ENCODE measurements around the gene SHC4. TPM values are rescaled to one million over a fixed set of nuclear protein-coding genes. Genes with fewer than 3 reads are reported as not detected.

The SHC4 gene
- total and polyA plus RNA-seq, 2 experiments from 2014 or later = 0.43 to 0.45 TPM

DNA sequence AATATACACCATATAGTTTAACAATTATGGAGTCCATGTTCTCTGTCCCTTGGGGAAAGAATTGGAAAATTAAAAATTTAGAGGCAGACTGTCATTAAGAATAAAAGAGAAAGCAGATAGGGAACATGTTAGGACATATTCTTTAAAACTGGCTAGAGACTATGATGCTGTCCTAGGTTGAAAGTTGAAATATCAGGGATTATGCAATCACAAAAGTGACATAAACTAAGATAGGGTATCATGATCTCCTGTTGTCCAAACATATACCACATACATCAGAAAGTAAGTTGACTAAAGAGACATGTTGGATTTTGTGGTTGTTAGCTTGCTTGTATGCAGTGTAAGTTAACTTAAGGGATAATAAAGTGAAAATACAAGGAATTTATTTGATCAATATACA, 95.7 kb downstream of the SHC4 start:
- H3K79me2 ChIP-seq (ENCODE audit: insufficient read depth) = no peaks in the 10 kb centered on the region
- peaks cover 35% of the 10 kb centered on the region for H3K4me1 ChIP-seq (ENCODE audit: insufficient read depth)
- peak overlapping the region; percentile 41 for H3K27ac ChIP-seq
- no peaks in the 10 kb centered on the region for H3K9me2 ChIP-seq (ENCODE audit: insufficient read depth)
- H3K36me3 ChIP-seq (ENCODE audit: low read depth) = no peaks in the 10 kb centered on the region
- H3K4me3 ChIP-seq = no peak overlapping the region
- DNase-seq = no peak
- no peak overlapping the region for H3K9ac ChIP-seq
- H3K27me3 ChIP-seq (replicated peaks; ENCODE audit: insufficient read depth) = no peaks in the 10 kb centered on the region
- H3F3A ChIP-seq (ENCODE audit: insufficient read depth) = peaks cover 45% of the 10 kb centered on the region; the same call in 1 of the 2 replicates
- H3K4me2 ChIP-seq (ENCODE audit: unreplicated experiment) = peak overlapping the region; percentile 43
- in situ Hi-C loops (cut with MboI) = loop anchor here (10.0 to 25.0 kb wide), 4 partner anchors 97 to 1269 kb away; partner anchors contain the start of genes FGF7 and SHC4
- no peaks in the 10 kb centered on the region for H3K9me3 ChIP-seq (ENCODE audit: low read depth)
- H2AFZ ChIP-seq = peak overlapping the region; percentile 27; the same call in 1 of the 2 replicates
- TF ChIP-seq EZH2 (IDR thresholded peaks at IDR 0.05; ENCODE audit: insufficient read depth, poor library complexity, severe bottlenecking) (no peak), EZH2phosphoT487 (IDR thresholded peaks at IDR 0.05; ENCODE audit: insufficient read depth, low read depth) (no peak)
- H4K20me1 ChIP-seq (ENCODE audit: insufficient read depth) = no peaks in the 10 kb centered on the region

DNA sequence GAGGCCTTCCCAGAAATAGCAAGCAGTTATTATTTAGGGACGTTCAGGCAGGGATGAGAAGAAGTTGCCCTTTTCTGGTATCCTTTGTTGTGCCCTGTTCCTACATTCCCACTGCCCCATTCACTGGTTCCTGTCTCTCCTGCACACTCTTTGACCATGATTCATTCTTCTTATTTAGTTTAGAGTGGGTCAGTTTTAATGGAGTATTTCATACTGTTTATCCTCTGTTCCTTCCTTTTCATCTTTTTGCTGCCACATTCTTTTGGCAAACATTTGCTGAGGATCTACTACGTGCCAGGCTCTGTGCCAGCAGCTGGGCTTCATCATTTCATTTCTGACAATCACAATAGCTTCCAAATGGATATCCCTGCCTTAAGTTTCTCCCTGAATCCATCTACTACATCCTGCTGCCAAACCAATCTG, 97.6 kb downstream of the SHC4 start:
- H3K9ac ChIP-seq = peak overlapping the region; percentile 47
- in situ Hi-C loops (cut with MboI) = loop anchor here (10.0 to 25.0 kb wide), 4 partner anchors 99 to 1271 kb away; partner anchors contain the start of genes FGF7 and SHC4

DNA sequence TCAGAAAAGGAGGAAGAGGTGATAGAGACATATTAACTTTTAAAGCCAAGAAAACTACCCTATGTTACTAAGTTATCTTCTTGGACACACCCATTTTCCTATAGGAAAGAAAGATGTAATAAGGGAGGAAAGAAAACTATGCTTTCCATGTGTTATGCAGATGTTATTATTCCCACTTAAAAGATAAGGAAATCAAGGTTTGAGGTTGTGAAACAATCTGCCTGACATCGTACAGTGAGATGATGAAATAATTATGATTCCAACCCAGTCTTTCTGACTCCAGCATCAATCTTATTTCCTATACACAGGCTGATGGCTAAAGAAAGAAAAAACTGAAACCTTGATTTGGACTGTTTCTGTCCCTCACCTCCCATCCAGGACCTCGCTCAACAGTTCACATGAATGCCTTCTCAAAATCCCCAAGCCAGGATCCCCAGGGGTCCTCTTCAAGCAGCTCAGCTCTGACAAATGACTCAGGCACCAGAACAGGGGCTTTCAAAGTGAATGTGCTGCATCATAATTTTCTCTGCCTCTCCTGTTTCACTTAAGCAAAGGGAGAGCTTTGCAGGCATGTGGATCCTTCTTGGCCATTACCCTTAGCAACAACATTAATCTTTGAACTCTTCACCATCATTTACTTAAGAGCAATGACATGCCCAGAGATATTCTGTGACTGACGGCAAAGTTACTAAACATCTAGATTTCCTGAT, 98.2 kb downstream of the SHC4 start:
- Histone ChIP-seq H3K27me3 (replicated peaks; ENCODE audit: insufficient read depth) (no peaks in the 10 kb centered on the region), H3K27ac (peak overlapping the region; percentile 74), H3K9me3 (ENCODE audit: low read depth) (no peaks in the 10 kb centered on the region), H3K36me3 (ENCODE audit: low read depth) (no peaks in the 10 kb centered on the region), H2AFZ (peak overlapping the region; percentile 51), H3K4me1 (ENCODE audit: insufficient read depth) (peaks cover 41% of the 10 kb centered on the region), H3K79me2 (ENCODE audit: insufficient read depth) (no peaks in the 10 kb centered on the region), H3K9ac (peak overlapping the region; percentile 47), H3F3A (ENCODE audit: insufficient read depth) (peaks cover 40% of the 10 kb centered on the region; the same call in 1 of the 2 replicates), H4K20me1 (ENCODE audit: insufficient read depth) (no peaks in the 10 kb centered on the region), H3K4me3 (0 out of 2 replicates have a peak overlapping the region, but pooled peaks have one; percentile 4), H3K4me2 (ENCODE audit: unreplicated experiment) (peak overlapping the region; percentile 39), H3K9me2 (ENCODE audit: insufficient read depth) (no peaks in the 10 kb centered on the region)
- 25 to 28% methylated on average over 3 of the region's 3 CpGs for WGBS, 2 experiments (ENCODE audit: low coverage in 1 of 2, low lambda C conversion rate in 2 of 2, missing lambda C conversion rate in 2 of 2)
- DNase-seq = peak; percentile 65
- in situ Hi-C loops (cut with MboI) = loop anchor here (10.0 to 25.0 kb wide), 4 partner anchors 99 to 1272 kb away; partner anchors contain the start of genes FGF7 and SHC4
- no peak for TF ChIP-seq EZH2 (IDR thresholded peaks at IDR 0.05; ENCODE audit: insufficient read depth, poor library complexity, severe bottlenecking)
- TF ChIP-seq EZH2phosphoT487 (IDR thresholded peaks at IDR 0.05; ENCODE audit: insufficient read depth, low read depth) = no peak

More for the DNA sequence above, 97.6 kb downstream of the SHC4 start:
- H3K9me3 ChIP-seq (ENCODE audit: low read depth) = no peaks in the 10 kb centered on the region
- no peaks in the 10 kb centered on the region for H3K79me2 ChIP-seq (ENCODE audit: insufficient read depth)
- H3F3A ChIP-seq (ENCODE audit: insufficient read depth) = peaks cover 44% of the 10 kb centered on the region; the same call in 1 of the 2 replicates
- H3K36me3 ChIP-seq (ENCODE audit: low read depth) = no peaks in the 10 kb centered on the region
- H3K4me1 ChIP-seq (ENCODE audit: insufficient read depth) = peaks cover 41% of the 10 kb centered on the region
- H3K27me3 ChIP-seq (replicated peaks; ENCODE audit: insufficient read depth) = no peaks in the 10 kb centered on the region
- TF ChIP-seq EZH2 (IDR thresholded peaks at IDR 0.05; ENCODE audit: insufficient read depth, poor library complexity, severe bottlenecking) (no peak), EZH2phosphoT487 (IDR thresholded peaks at IDR 0.05; ENCODE audit: insufficient read depth, low read depth) (no peak)
- no peaks in the 10 kb centered on the region for H4K20me1 ChIP-seq (ENCODE audit: insufficient read depth)
- H3K9me2 ChIP-seq (ENCODE audit: insufficient read depth) = no peaks in the 10 kb centered on the region
- H3K27ac ChIP-seq = peak overlapping the region; percentile 74
- H3K4me2 ChIP-seq (ENCODE audit: unreplicated experiment) = peak overlapping the region; percentile 39
- DNase-seq = peak; percentile 69
- H2AFZ ChIP-seq = peak overlapping the region; percentile 51
- 0 out of 2 replicates have a peak overlapping the region, but pooled peaks have one; percentile 4 for H3K4me3 ChIP-seq
- WGBS, 2 experiments (ENCODE audit: low coverage in 1 of 2, low lambda C conversion rate in 2 of 2, missing lambda C conversion rate in 2 of 2) = 0 to 2% methylated on average over 2 of the region's 2 CpGs

DNA sequence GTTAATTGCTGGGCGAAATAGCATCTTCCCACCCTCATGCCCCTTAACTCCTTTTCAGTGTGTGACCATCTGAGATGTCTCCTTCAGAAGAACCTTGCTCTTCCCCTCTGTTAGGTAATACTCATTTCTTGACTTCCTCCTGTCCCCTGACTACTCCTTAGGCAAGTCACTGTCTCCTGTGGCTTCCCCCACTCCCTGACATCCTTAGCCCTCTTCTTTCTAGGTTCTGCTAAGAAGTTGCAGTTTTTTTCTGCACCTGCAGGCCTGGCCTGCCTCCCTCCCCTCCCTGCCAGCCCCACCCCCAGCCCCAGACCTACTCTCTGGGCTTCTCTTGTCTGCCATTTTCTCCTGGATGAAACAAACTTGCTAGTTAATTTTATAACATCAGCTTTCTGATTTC, 101.0 kb downstream of the SHC4 start:
- no peaks in the 10 kb centered on the region for H3K79me2 ChIP-seq (ENCODE audit: insufficient read depth)

More for the DNA sequence above, 101.0 kb downstream of the SHC4 start:
- H3K4me3 ChIP-seq = no peak overlapping the region
- no peak for TF ChIP-seq EZH2phosphoT487 (IDR thresholded peaks at IDR 0.05; ENCODE audit: insufficient read depth, low read depth)
- TF ChIP-seq EZH2 (IDR thresholded peaks at IDR 0.05; ENCODE audit: insufficient read depth, poor library complexity, severe bottlenecking) = no peak
- H2AFZ ChIP-seq = peak overlapping the region; percentile 48
- H3K4me2 ChIP-seq (ENCODE audit: unreplicated experiment) = no peak overlapping the region
- H3F3A ChIP-seq (ENCODE audit: insufficient read depth) = peaks cover 40% of the 10 kb centered on the region
- H3K9ac ChIP-seq = no peak overlapping the region
- no peak overlapping the region for H3K27ac ChIP-seq
- DNase-seq = no peak
- no peaks in the 10 kb centered on the region for H3K36me3 ChIP-seq (ENCODE audit: low read depth)
- peaks cover 50% of the 10 kb centered on the region for H3K4me1 ChIP-seq (ENCODE audit: insufficient read depth)
- no peaks in the 10 kb centered on the region for H3K9me2 ChIP-seq (ENCODE audit: insufficient read depth)
- WGBS, 2 experiments (ENCODE audit: low coverage in 1 of 2, low lambda C conversion rate in 2 of 2, missing lambda C conversion rate in 2 of 2) = 88 to 92% methylated on average over 1 of the region's 1 CpG
- H3K27me3 ChIP-seq (replicated peaks; ENCODE audit: insufficient read depth) = no peaks in the 10 kb centered on the region
- in situ Hi-C loops (cut with MboI) = loop anchor here (10.0 to 25.0 kb wide), 4 partner anchors 102 to 1275 kb away; partner anchors contain the start of genes FGF7 and SHC4
- no peaks in the 10 kb centered on the region for H3K9me3 ChIP-seq (ENCODE audit: low read depth)
- H4K20me1 ChIP-seq (ENCODE audit: insufficient read depth) = no peaks in the 10 kb centered on the region

Data from GM23248 (cell line).